ENCODE data around the gene FAM219A. TPM values are rescaled to one million over a fixed set of nuclear protein-coding genes. Genes with fewer than 3 reads are reported as not detected.
A peak's percentile ranks its signal among the peaks of the same experiment; 100 is the strongest.

FAM219A gene
- 24.5 to 37.5 TPM (median 35.7 TPM) in 3 replicates for total RNA-seq
- long read RNA-seq, transcript FAM219A-209 (6 exons, 3,644 nt): minor isoform, 5 of 24 reads
- long read RNA-seq, transcript FAM219A-201 (6 exons, 3,588 nt): major isoform, 7 of 24 reads
- long read RNA-seq, partial matches to known transcripts: 0 of 24 reads
- long read RNA-seq, other reads (novel, unspliced or antisense): 9 of 24 reads

- Mint-ChIP-seq H3K27ac (ENCODE audit: unreplicated experiment) (peak within 1 kb of the TSS; percentile 95), H3K4me3 (ENCODE audit: unreplicated experiment) (peak within 1 kb of the TSS; percentile 98), H3K4me1 (ENCODE audit: low read depth) (peaks cover 33% of the 10 kb centered on the region), H3K36me3 (ENCODE audit: low read depth) (no peaks in the 10 kb centered on the region), H3K9me3 (ENCODE audit: low read depth) (no peaks in the 10 kb centered on the region), H3K27me3 (ENCODE audit: low read depth) (peaks cover 12% of the 10 kb centered on the region)
- peak; percentile 100 for DNase-seq (ENCODE audit: low spot score)
- TF ChIP-seq CTCF (IDR thresholded peaks at IDR 0.05): no peak
Measured at GRCh38 chr9:34458013-34458958, at the start of gene FAM219A, which contains the start of gene DNAI1. Gene FAM219A (minus strand): TSS chr9:34458570. CDS start chr9:34458263, 307 bp downstream. Gene DNAI1 (plus strand): TSS chr9:34458805. CDS start chr9:34459006, 201 bp downstream.

- Mint-ChIP-seq H3K27me3 (ENCODE audit: low read depth) (peaks cover 33% of the 10 kb centered on the region), H3K4me1 (ENCODE audit: low read depth) (peaks cover 5% of the 10 kb centered on the region), H3K27ac (ENCODE audit: unreplicated experiment) (no peak overlapping the region), H3K36me3 (ENCODE audit: low read depth) (peaks cover 2% of the 10 kb centered on the region), H3K4me3 (ENCODE audit: unreplicated experiment) (no peak overlapping the region), H3K9me3 (ENCODE audit: low read depth) (peaks cover 5% of the 10 kb centered on the region)
- no peak for TF ChIP-seq CTCF (IDR thresholded peaks at IDR 0.05)
- no peak for DNase-seq (ENCODE audit: low spot score)
Measured at GRCh38 chr9:34507966-34508365, 49.6 kb upstream of the FAM219A start.

- H3K36me3 Mint-ChIP-seq (ENCODE audit: low read depth): peaks cover 2% of the 10 kb centered on the region
- no peak for TF ChIP-seq CTCF (IDR thresholded peaks at IDR 0.05)
- no peak for DNase-seq (ENCODE audit: low spot score)
- H3K4me1 Mint-ChIP-seq (ENCODE audit: low read depth): peaks cover 9% of the 10 kb centered on the region
- no peak overlapping the region for H3K4me3 Mint-ChIP-seq (ENCODE audit: unreplicated experiment)
- no peak overlapping the region for H3K27ac Mint-ChIP-seq (ENCODE audit: unreplicated experiment)
- H3K27me3 Mint-ChIP-seq (ENCODE audit: low read depth): peaks cover 33% of the 10 kb centered on the region
- H3K9me3 Mint-ChIP-seq (ENCODE audit: low read depth): peaks cover 5% of the 10 kb centered on the region
Measured at GRCh38 chr9:34507556-34507955, 49.2 kb upstream of the FAM219A start.

GRCh38 chr9:34506623-34507022 is 48.3 kb upstream of the FAM219A start:
- H3K4me3 Mint-ChIP-seq (ENCODE audit: unreplicated experiment): no peak overlapping the region
- H3K27ac Mint-ChIP-seq (ENCODE audit: unreplicated experiment): no peak overlapping the region
- no peak for TF ChIP-seq CTCF (IDR thresholded peaks at IDR 0.05)
- peaks cover 2% of the 10 kb centered on the region for H3K36me3 Mint-ChIP-seq (ENCODE audit: low read depth)
- peaks cover 19% of the 10 kb centered on the region for H3K4me1 Mint-ChIP-seq (ENCODE audit: low read depth)
- peaks cover 5% of the 10 kb centered on the region for H3K9me3 Mint-ChIP-seq (ENCODE audit: low read depth)
- no peak for DNase-seq (ENCODE audit: low spot score)
- peaks cover 32% of the 10 kb centered on the region for H3K27me3 Mint-ChIP-seq (ENCODE audit: low read depth)

- Mint-ChIP-seq H3K4me3 (ENCODE audit: unreplicated experiment) (no peak overlapping the region), H3K27ac (ENCODE audit: unreplicated experiment) (no peak overlapping the region), H3K27me3 (ENCODE audit: low read depth) (peaks cover 28% of the 10 kb centered on the region), H3K9me3 (ENCODE audit: low read depth) (peaks cover 5% of the 10 kb centered on the region), H3K4me1 (ENCODE audit: low read depth) (peaks cover 19% of the 10 kb centered on the region), H3K36me3 (ENCODE audit: low read depth) (peaks cover 2% of the 10 kb centered on the region)
- no peak for TF ChIP-seq CTCF (IDR thresholded peaks at IDR 0.05)
- no peak for DNase-seq (ENCODE audit: low spot score)
Measured at GRCh38 chr9:34505370-34506120, 47.2 kb upstream of the FAM219A start.

All from chondrocyte (in vitro differentiated cells).